HEK293 (cell line): ENCODE measurements around the gene RCN2.

ENCODE experiments used
- CTCF ChIP-seq: fragments of 450-650 bp; formaldehyde crosslinking; IDR thresholded peaks from 2 replicates; pipeline ENCODE4 v1.5.1; 2016; ENCODE audit warnings: missing biosample characterization, missing genetic modification characterization
- REST ChIP-seq: fragments of 450-650 bp; formaldehyde crosslinking; IDR thresholded peaks from 2 replicates; pipeline ENCODE4 v1.5.1; 2016; ENCODE audit warnings: missing biosample characterization, missing genetic modification characterization
- ZNF16 ChIP-seq: fragments of 450-650 bp; formaldehyde crosslinking; IDR thresholded peaks from 2 replicates; pipeline ENCODE4 v1.5.1; 2016; ENCODE audit warnings: low read depth, missing biosample characterization, missing genetic modification characterization
- ZNF174 ChIP-seq: fragments of 450-650 bp; formaldehyde crosslinking; IDR thresholded peaks from 2 replicates; pipeline ENCODE4 v1.5.0; 2017; ENCODE audit warnings: missing biosample characterization, mild to moderate bottlenecking, missing genetic modification characterization
- ZNF37A ChIP-seq: fragments of 450-650 bp; IDR thresholded peaks from 2 replicates; pipeline ENCODE4 v1.5.1; 2018; ENCODE audit warnings: missing biosample characterization, missing genetic modification characterization

- TF ChIP-seq ZNF37A (tag by site-specific recombination) (no peak), ZNF16 (no peak), REST (no peak), CTCF (tag by site-specific recombination) (no peak), ZNF174 (tag by site-specific recombination) (no peak)
Observed at GRCh38 chr15:76988867-76989780, 57.6 kb downstream of the RCN2 start.
